GM13977 (cell line): Measurements from ENCODE around the gene CPD.

Source experiments
- DNase-seq: peaks from one replicate; pipeline ENCODE4 v3.0.0; 2012; ENCODE audit warnings: low spot score
- in situ Hi-C: fragments of 300-500 bp; cut with MboI; formaldehyde crosslinking; loops from one replicate; pipeline ENCODE4 v1.12.0; 2022; ENCODE audit warnings: low sequenced_read_pairs, low pct_unique_long_range_greater_than_20kb, mixed read lengths, inconsistent platforms; ENCODE audit not compliant: unreplicated experiment
- TF ChIP-seq, protein P1 (sequence below): IDR thresholded peaks from 2 replicates; pipeline ENCODE4 v1.5.1; 2012; ENCODE audit warnings: mild to moderate bottlenecking, control low read depth; ENCODE audit not compliant: insufficient read depth; ENCODE audit errors: extremely low read depth, missing control alignments

Gene CPD

DNA sequence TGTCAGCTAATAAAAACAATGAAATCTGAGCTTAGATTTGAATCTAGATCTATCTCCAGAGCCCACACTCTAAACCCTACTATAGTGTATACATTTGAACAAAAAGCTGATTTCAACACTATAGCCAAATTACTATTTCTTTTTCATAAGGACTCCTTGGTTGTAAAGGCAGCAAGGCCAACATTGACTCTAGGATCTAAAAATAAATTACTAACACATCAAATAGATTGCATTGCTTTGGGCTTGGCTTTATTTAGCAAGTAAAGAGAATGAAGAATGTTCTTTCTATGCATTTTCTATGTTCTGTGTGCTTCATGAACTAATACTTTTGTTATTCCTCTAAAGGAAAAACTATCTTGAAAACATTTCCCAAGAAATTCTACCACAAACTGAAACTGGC is 103.8 kb downstream of the CPD start:
- TF ChIP-seq, protein P1, sequence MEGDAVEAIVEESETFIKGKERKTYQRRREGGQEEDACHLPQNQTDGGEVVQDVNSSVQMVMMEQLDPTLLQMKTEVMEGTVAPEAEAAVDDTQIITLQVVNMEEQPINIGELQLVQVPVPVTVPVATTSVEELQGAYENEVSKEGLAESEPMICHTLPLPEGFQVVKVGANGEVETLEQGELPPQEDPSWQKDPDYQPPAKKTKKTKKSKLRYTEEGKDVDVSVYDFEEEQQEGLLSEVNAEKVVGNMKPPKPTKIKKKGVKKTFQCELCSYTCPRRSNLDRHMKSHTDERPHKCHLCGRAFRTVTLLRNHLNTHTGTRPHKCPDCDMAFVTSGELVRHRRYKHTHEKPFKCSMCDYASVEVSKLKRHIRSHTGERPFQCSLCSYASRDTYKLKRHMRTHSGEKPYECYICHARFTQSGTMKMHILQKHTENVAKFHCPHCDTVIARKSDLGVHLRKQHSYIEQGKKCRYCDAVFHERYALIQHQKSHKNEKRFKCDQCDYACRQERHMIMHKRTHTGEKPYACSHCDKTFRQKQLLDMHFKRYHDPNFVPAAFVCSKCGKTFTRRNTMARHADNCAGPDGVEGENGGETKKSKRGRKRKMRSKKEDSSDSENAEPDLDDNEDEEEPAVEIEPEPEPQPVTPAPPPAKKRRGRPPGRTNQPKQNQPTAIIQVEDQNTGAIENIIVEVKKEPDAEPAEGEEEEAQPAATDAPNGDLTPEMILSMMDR: no peak
- in situ Hi-C loops: loop anchor here (25.0 kb wide), 1 partner anchor 355 kb away; the partner anchor contains the start of gene ATAD5

DNA sequence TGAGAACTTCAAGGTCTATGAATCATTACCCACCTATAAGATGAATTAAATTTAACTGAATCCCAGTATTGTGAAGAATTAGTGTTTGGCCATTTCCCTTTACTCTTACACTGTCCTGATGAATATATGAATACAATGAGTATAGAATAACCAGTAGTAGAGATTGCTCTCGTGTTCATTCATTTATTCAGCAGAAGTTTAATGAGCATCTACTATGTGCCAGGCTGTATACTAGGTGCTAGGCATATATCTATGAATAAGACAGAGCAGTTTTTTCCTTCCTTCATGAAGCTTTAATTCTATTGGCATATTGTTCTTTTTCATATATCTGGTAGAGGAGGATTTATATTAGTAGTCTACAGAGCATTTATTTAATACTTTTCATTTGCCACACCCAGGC is 104.4 kb downstream of the CPD start:
- no peak for DNase-seq
- TF ChIP-seq, protein P1: no peak
- in situ Hi-C loops: loop anchor here (25.0 kb wide), 1 partner anchor 354 kb away; the partner anchor contains the start of gene ATAD5

More for the DNA sequence above, 103.8 kb downstream of the CPD start:
- DNase-seq: no peak

DNA sequence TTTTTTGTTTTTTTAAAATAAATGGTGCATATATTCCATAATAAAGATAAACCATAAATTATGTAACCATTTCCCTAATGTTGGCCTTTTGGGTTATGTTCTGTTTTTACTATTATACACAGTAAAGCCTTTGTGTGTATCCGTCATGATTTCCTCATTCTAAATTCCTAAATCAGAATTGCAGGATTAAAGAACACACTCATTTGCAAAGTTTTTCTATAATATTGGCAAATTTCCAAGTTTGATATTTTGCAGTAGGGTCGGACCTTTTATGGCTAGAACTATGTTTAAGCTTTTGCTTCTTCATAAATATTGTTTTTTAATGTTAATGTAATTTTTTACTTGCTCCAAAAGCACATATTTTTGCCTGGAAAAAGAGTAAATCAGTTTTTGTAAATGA is 115.1 kb downstream of the CPD start:
- DNase-seq: no peak
- in situ Hi-C loops: loop anchor here (25.0 kb wide), 1 partner anchor 344 kb away; the partner anchor contains the start of gene ATAD5
- TF ChIP-seq, protein P1: no peak

DNA sequence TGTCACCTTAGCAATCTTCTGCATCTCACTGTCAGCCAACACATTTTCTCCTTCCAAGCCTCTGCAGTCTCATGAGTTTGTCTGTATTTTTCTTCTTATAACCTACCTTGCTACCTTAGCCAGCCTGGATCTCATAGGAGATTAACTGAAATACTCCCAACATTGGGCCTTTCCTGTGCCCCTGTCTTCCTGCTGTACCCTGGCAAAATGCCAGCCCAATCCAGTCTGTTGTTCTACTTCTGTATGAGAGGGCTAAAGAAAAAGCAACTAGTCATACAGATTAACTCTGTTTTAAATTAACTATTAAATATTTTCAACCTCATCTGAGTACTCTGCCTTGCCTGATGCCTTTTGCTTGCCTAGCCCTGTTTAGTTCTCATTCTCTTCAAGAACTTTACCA is 116.9 kb downstream of the CPD start:
- no peak for DNase-seq
- in situ Hi-C loops: loop anchor here (25.0 kb wide), 1 partner anchor 342 kb away; the partner anchor contains the start of gene ATAD5

DNA sequence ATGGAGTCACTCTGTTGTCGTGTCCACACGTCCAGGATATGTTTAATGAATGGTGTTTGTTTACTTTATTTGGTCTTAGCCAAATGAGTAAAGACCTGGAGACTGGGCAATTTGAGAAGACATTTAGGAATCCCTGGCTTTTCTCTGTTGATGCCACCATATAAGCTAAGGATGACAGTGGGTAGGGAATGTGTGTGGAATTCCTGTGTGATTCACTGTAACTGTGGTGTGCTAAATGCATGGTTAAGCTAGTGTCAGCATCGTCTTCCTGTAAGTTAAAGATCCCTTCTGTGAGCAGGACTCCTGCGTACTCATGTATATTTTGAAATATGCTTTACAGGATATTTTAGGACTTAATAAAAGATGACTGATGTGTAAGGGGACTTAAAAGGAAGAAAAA is 124.8 kb downstream of the CPD start:
- in situ Hi-C loops: no loop called here
- no peak for DNase-seq
- TF ChIP-seq, protein P1: no peak

More for the DNA sequence above, 116.9 kb downstream of the CPD start:
- TF ChIP-seq, protein P1: no peak

DNA sequence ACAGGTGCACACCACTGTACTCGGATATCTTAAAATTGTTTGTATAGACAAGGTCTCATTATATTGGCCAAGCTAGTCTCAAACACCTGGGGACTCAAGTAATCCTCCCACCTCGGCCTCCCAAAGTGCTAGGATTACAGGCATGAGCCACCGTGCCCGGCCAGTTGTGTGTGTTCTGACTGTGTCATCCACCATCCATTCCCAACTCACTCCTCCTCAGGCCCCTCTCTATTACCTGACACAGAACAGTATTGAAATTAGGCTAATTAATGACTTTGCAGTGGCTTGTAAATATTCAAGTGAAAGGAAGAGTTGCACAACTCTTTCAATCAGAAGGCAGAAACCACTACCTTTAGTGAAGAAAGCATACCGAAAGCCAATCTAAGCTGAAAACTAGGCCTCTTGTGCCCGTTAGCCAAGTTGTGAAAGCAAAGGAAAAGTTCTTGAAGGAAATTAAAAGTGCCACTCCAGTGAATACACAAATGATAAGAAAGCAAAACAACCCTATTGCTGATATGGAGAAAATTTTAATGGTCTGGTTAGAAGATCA is 127.2 kb downstream of the CPD start:
- DNase-seq: no peak
- in situ Hi-C loops: no loop called here
- TF ChIP-seq, protein P1: no peak
